CD4-positive, alpha-beta T cell treated with Interleukin-6 at 100 ng/mL for 8 hours (primary cell): Measurements from ENCODE around the gene IRAK2.

Experiments
- DNase-seq: peaks from one replicate; pipeline ENCODE4 v3.0.0-alpha.2; 2020; ENCODE audit warnings: mixed read lengths, low spot score

IRAK2 gene

DNA sequence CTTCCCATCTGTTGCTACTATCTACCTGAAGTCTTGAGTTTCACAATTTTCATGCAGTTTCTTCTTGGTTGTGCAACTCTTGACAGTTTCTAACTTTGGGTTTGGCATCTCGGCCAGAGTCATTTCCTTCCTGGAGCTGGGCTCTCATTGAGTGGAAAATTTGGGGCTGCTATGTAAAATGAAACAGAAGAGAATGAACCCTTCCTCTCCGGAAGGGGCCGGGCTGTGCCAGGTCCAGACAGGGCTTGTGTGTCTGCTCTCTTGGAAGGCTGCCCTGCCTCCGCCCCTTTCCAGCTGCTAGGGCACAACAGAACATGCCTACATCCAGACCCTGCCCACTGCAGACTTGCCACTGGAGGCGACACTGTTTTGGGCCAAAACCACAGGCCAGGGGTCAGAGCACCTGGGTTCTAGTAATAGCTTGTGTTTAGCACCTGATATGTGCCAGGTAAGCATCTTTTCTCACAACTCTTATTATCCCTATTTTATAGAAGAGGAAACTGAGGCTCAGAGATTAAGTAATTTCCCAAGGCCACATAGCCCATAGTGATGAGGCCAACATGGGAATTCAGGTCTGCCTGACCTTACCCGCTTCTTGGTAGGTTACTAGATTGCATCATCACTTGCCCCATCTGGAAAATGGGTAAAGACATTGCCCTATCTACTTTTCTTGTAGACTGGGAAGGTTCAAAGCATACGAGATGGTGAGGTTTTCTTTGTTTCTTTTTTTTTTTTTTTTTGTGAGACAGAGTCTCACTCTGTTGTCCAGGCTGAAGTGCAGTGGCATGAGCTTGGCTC lies 25.0 kb downstream of the IRAK2 start:
- peak; percentile 34 for DNase-seq

DNA sequence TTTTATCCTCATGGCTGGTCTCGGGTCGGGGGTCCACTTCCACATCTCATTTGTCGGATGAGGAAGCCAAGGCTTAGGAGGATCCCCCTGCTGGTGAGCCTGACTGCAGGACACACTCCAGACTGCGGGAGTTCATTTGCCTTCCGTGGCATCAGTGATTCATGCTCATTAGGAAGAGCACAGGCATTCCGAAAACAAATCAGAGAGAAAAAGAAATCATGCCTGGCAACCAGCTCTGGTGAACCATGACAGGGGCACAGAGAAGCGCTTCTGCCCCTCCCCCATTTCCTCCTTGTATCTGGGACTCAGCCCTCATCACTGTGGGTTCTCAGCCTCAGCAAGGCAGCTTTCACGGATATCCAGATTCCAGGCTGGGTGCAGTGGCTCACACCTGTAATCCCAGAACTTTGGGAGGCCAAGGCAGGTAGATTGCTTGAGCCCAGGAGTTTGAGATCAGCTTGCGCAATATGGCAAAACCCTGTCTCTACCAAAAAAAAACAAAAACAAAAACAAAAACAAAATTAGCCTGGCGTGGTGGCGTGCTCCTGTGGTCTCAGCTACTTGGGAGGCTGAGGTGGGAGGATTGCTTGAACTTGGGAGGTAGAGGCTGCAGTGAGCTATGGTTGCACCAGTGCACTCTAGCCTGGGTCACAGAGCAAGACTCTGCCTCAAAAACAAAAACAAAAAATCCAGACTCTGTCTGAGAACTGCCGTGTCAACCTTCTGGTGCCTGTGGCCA lies 28.4 kb downstream of the IRAK2 start:
- DNase-seq = peak; percentile 77

DNA sequence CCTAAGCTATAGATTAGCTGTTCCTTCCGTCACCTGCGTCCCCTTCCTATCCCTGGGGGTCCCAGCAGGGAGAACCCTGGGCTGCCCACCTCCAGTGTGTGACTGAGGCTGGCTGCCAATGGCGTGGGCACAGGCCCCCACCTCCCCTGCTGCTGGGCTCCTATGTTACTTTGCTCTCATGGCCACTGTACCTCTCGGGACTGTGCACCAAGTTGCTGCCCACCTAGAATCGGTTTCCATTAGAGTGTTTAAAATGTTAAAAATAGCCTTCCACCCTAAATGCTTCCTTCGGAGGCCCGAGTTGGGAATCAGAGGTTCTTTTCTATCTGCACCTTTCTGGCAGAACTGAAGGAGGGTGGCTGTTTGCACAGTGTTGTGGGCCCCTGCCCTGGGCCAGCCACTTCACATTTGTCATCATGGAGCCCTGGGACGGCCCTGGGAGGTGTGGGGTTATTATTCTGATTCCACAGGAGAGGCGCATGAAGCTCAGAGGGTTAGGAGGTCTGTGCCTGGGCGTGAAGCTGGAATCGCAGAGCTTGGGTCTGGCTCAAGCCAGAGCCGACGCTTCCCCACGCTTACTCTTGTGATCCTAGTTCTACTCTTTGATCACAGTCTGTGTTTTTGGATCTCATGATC lies 29.1 kb downstream of the IRAK2 start:
- no peak for DNase-seq

DNA sequence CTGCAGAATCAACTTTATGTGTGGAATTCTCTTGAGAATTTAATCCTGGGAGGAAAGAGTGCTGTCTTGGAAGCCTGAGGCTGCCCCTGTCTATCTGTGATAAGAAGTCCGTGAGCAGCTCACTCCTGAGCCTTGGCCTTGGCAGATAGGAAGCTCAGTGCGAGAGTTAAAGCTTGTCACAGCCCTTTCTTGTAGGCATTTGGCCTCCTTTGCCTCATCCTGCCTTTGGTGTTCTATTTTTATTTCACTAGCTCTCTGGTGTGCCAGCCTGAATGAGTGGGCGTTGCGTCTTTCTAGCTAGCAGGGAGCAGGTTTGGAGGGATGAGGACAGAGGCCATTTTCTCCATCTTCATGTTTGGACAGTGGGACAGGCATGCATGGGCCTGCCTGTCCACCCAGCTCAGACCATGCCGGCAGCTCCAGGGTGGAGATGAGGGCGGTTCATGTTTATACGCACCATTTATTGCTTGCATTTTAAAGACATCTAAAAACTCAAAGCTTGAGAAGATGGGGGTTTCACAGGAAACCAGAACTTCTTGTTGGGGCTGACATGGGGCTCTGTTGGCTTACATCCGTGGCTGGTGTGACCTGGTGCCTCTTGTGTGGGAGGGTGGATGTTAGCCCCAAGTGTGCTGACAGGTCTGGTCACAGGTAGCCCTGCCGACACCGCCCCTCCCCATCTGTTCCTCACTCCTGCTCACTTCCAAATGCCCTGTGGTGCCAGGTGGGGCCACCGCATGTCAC lies 29.8 kb downstream of the IRAK2 start:
- peak; percentile 68 for DNase-seq

DNA sequence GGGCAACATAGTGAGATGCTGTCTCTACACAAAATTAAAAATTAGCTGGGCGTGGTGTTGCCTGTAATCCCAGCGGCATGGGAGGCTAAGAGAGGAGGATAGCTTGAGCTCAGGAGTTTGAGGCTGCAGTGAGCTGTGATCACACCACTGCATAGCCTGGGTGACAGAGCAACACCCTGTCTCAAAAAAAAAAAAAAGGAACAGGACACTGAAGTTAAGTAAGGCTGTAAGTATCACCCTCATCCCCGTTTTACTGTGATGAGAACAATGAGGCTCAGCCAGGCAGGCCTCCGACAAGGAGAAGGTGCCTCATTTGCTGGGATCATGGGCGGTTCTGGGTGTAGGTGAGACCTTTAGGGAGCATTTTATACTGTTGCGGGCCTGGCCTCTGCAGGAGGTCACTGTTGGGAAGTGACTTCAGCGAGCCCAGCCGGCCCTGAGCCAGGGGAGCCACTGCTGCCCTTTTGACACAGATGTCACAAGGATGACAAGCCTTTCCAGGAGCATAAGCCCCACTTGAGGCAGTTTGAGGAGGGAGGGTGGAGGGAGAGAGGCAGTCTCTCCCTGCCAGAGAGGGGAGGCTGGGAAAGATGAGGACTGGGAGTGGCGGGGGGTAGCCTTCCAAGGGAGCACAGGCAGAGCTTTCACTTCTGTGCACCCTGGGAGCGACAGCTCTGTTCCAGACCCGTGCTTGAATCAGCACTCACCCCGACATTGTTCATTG lies 30.8 kb downstream of the IRAK2 start:
- DNase-seq = no peak

DNA sequence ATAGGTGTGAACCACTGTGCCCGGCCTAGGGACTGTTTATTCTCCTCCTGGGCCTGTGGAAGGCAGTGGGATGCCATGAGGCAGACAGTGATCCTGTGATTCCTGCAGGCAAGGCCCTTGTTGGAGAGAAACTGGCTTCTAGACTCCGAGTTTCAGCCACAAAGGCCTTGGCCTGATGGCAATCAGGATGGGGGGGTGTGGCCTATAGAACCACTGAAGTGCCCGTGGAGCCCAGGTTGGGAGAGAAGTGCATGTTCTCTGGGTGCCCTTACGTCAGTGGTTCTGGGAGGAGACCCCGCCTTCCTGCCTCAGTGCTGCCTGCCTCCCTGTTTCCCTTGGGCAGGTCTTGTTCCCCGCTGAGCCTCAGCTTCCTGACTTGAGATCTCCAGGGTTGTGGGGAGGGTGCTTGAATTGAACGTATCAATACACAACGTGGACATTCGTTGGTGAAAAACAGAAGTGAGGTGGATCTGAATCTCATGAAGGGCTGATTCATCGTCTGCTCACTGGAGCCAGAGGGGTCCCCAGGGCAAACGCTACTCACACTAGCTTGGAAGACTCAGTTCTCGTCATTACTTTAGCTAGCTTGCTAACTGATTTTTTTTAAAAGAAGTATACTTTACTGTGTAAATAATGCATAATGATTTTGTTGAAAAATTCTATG lies 31.8 kb downstream of the IRAK2 start:
- no peak for DNase-seq

DNA sequence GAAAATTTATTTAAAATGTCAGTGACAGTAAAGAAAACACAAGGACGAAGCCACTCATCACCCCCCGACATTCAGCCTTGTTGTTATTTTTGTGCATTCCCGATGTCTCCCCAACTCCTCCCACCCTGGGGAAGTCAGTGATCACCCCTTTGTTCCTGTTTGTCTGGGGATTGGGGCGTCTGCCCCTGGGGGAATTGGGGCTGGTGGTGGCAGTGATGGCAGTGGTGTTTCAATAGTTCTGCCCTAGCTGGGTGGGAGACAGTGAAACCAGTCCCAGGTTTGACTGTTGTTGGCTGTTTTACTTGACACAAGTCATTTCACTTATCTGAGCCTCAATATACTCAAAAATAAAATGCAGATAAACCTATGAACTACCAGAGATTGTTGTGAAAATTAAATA lies 33.5 kb downstream of the IRAK2 start:
- DNase-seq = no peak

DNA sequence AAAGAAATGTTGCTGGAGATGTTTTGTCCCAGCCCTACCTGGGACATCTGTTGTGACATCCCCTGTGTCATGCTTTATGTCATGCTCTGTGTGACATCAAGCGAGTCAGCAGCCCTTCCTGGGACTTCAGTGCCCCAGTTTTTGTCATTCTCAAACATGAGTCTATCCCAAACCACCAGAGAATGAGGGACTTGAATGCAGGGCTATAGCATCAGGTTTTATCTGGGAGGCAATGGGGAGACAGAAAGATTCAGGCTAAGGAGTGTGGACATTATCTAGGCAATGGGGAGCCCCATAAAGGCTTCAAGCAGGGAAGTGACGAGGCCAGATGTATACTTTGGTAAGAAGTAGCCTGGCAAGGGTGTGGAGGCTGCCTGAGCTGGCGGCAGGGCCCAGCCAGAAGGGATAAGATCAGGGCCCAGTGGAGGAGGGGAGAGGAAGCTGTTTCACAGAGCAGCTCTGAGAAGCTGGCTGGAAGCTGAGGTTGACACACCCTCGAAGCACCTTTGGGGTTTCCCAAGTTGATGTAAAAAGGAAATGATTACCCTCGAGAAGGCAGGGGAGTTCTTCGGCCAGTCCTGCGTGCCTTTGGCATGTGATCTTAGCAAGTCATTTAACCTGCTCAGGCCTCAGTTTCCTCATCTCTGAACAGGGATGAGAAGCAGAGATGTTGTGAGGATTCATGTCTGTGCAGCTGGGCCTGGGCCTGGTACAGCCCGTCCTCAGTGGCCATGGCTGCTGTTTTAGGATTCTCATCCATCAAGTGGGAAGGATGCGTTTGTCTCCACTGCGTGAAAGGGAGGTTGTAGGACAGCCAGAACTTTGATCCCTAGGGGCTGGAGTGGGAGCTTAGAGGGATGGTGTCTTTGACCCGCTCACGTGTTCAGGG lies 34.3 kb downstream of the IRAK2 start:
- DNase-seq = peak; percentile 83

DNA sequence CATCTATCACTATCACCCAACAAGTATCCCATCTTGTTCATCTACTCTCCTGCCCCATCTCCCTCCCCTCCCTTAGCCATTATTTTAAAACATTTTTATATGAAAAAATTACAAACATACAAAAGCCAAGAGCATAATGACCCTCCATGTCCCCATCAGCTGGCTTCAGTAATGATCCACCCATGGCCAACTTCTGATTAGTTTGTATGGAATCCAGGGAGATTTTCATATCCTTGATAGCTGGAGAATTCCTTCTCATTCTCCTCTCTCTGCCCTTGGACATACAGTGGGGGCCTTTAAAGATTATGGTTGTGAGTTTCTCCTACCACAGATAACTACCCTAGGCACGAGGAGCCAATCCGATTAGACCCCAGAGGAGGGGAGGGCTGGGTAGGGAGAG lies 40.2 kb downstream of the IRAK2 start:
- DNase-seq = no peak

DNA sequence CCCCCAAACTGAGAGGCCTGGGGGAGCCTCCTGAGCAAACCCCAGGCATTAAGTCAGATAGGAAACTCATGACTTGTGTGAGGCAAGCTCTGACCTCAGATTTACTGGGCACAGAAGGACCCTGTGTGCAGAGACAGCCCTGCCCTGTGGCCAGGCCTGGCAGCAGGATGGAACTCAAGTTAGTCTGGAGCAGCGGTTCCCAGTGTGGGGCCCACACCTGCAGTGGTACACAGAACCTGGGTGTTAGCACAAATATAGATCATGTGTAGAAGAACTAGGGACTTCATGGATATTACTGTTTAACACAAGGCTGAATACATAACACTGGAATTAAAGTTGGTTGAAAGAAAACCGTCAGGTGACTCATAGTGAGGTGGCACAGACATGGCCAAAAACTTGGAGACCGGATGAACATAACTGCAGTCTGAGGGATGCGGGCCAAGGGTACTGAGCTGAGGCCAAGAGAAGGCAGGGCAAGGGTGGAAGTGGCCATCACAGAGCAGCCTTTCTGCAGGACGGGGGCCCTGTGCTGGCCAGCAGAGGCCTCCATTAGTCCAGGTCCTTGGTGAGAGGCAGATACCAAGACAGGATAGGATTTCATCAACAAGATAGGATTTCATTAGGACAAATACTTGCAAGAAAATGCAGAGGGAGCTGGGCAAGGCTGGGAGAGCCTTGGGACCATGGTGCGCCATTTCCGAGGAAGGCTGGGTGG lies 40.9 kb downstream of the IRAK2 start:
- DNase-seq = no peak

DNA sequence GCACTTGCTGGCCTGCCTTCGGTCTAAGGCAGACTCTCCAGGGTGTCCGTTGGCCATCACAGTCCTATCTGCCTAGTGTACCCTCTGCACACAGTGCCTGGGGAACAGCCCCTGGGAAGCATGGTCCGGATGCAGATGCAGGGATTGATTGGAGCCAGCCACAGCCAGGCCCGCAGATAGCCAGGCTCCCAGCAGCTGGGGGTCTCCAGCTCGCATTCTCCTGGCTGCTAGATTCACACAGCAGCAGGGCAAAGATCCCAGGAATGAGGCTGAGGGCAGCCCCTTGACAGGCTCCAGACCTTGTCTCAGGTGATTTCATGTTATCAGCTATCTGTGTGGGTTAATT lies 41.4 kb downstream of the IRAK2 start:
- no peak for DNase-seq

DNA sequence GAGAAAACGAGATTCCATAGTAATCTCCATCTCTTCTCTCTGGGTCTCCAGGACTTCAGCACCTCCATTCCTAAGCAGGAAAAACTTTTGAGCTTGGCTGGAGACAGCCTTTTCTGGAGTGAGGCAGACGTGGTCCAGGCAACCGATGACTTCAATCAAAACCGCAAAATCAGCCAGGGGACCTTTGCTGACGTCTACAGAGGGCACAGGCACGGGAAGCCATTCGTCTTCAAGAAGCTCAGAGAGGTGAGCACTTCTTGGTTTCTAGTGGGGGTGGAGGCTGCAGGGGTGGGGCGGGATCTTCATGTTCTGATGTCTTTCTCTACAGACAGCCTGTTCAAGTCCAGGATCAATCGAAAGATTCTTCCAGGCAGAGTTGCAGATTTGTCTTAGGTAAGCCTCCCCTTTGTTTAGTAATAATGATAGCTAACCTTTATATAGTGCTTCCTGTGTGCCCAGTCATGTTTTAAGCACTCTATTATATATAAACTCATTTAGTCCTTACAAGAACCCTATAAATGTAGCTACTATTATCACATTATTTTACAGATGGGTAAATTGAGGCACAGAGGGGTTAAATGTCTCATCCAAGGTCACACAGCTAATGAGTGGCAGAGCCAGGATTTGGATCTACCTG lies 48.6 kb downstream of the IRAK2 start:
- DNase-seq = no peak

DNA sequence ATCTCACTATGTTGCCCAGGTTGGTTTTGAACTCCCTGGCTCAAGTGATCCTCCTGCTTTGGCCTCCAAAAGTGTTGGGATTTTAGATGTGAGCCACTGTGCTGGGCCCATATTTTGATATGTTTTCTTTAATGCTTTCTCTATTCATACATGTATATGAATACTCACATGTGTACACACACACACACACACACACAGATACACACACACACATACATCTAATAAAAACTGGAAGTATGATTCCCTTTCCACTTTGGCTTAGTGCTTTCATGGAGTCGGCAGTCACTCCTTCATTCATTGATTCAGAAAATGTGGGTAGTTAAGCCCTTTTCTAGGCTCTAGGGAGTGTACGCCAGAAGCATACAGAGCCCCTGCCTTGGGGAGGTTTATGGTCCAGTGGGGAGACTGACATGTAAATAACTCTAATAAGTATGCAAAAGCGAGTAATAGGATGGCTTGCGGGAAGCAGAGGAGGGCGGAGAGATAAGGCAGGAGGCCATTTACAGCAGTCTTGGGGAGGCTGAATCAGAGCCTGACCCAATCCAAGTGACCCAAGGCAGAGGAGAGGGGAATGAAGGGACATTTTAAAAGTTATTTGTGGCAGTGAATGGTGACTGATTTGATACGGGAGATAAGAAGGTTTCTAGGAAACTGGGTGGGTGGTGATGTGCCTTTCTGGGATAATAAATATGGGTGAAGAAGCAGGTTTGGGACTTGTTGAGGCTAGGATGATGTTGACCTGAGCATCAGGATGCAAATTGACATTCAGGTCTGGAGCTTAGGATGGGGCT lies 51.1 kb downstream of the IRAK2 start:
- DNase-seq = no peak

DNA sequence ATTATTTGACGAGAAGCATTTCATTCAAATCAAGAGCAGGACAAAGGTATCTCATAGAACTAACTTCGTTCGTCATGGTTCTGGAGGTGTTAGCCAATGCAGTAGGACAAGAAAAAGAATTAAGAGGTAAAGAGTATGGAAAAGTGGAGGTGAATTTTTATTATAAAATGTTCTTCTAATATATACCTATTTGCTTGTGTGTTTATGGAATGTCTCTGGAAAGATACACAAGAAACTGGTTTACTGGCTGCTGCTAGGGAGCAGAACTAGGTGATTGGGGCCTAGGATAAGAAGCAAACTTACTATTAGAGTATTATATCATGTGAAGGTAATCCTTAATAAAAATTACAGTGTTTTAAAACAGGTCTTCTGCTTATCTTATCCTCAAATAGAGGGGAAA lies 52.6 kb downstream of the IRAK2 start:
- DNase-seq = no peak

DNA sequence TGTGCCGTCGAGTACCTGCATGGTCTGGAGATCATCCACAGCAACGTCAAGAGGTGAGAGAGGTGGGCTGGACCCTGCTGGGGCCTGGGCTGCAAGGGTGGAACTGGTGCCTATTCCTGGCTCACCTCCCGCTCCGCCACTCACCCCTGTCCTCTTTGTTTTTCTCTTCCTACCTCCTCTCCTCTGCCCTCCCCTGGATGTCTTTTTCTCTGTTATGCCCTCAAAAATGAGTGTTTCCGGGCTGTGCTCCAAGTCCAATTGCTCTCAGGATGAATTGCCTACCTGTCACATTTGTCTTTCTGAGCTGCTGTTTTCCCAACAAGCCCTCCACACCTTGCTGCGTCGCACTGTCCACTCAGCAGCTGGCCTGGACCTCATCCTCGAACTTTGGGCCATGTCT lies 55.0 kb downstream of the IRAK2 start:
- DNase-seq = no peak

DNA sequence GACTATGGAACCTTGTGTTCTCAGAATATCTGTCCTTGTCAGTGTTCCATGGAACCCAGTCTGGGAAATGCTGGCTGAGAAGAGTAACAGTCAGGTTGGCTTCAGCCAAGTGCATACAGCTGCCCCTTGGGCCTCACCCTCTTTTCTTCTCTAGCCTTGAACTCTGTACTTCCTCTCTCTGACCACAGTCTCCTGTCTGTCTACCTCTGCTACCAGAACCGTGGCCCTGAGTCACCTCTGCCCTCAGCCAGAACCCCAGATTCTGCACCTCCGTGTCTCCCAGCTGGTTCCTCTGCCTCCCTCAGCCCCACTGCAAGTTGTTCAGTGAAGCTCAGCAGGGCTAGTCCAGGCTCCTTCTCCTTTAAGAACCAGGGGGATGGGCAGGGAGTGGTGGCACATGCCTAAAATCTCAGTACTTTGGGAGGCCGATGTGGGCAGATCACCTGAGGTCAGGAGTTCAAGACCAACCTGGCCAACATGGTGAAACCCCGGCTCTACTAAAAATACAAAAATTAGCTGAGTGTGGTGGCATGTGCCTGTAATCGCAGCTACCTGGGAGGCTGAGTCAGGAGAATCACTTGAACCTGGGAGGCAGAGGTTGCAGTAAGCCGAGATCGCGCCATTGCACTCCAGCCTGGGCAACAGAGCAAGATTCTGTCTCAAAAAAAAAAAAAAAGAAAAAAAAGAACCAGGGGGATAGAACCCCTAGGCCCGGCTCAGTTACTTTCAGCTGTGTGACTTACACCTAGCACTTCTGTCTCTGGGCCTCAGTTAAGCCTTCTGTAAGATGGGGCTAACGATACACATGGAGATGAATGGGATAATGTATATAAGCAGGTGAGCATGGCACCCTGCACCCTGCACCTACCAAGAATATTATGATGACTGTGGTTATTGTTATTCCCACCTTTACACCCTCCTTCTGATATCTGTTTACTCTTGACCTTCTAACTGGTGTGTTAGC lies 59.2 kb downstream of the IRAK2 start:
- peak; percentile 39 for DNase-seq
